Activated CD4-positive, alpha-beta T cell treated with anti-CD3 and anti-CD28 coated beads, Interleukin-2, Interleukin-4, amounts not matched to agents 100 ng/mL and 50 ng/mL, durations not matched to agents 16 hours and 8 hours (primary cell): ENCODE measurements around the gene IL31.
A peak's percentile ranks its signal among the peaks of the same experiment; 100 is the strongest.
"Not testable (repeated sequence)": the region's sequence is repeated elsewhere in the genome, so short reads cannot be mapped to it uniquely, and the experiment has no call there.

Experiments
- DNase-seq: peaks from one replicate; pipeline ENCODE4 v3.0.0-alpha.2; 2020; ENCODE audit warnings: low spot score

IL31 gene

GRCh38 chr12:122192441-122192840 lies 18.4 kb upstream of the IL31 start:
- DNase-seq: no peak

- DNase-seq: peak; percentile 78
Observed at GRCh38 chr12:122190842-122191668, 17.0 kb upstream of the IL31 start.

- no peak for DNase-seq
Observed at GRCh38 chr12:122189626-122190475, 15.8 kb upstream of the IL31 start.

GRCh38 chr12:122187466-122187865 lies 13.4 kb upstream of the IL31 start:
- DNase-seq: no peak

GRCh38 chr12:122185494-122186082 lies 11.6 kb upstream of the IL31 start:
- no peak for DNase-seq

GRCh38 chr12:122185079-122185478 lies 11.1 kb upstream of the IL31 start:
- DNase-seq: no peak

GRCh38 chr12:122184517-122184916 lies 10.5 kb upstream of the IL31 start:
- no peak for DNase-seq

- DNase-seq: no peak
Observed at GRCh38 chr12:122183588-122183940, 9.5 kb upstream of the IL31 start.

GRCh38 chr12:122182887-122183587 lies 9.0 kb upstream of the IL31 start, which contains the start of gene LRRC43:
TSS of gene LRRC43 (plus strand) at chr12:122183123. CDS start at chr12:122183145, 22 bp downstream.
- no peak for DNase-seq

- not testable (repeated sequence) for DNase-seq
Observed at GRCh38 chr12:122176473-122176872, 2.5 kb upstream of the IL31 start.

GRCh38 chr12:122172262-122172939 lies 1.6 kb downstream of the IL31 start:
- no peak for DNase-seq

- no peak for DNase-seq
Observed at GRCh38 chr12:122171399-122171798, 2.6 kb downstream of the IL31 start.

- DNase-seq: no peak
Observed at GRCh38 chr12:122168492-122168891, 5.5 kb downstream of the IL31 start.

- no peak for DNase-seq
Observed at GRCh38 chr12:122167356-122167925, 6.6 kb downstream of the IL31 start.

GRCh38 chr12:122166422-122167349 lies 7.3 kb downstream of the IL31 start:
- DNase-seq: peak; percentile 86

- no peak for DNase-seq
Observed at GRCh38 chr12:122162976-122163375, 11.0 kb downstream of the IL31 start.

GRCh38 chr12:122161682-122162081 lies 12.3 kb downstream of the IL31 start:
- peak; percentile 41 for DNase-seq

GRCh38 chr12:122160761-122161160 lies 13.3 kb downstream of the IL31 start:
- no peak for DNase-seq

- DNase-seq: no peak
Observed at GRCh38 chr12:122159882-122160281, 14.1 kb downstream of the IL31 start.

GRCh38 chr12:122158700-122159285 lies 15.2 kb downstream of the IL31 start:
- DNase-seq: no peak
